ENCODE data around the gene HBE1.

The HBE1 gene

GRCh38 chr11:5286901-5287300 is 17.2 kb upstream of the HBE1 start:
- in situ Hi-C loops (cut with MboI; ENCODE audit: low pct_unique_long_range_greater_than_20kb, low sequenced_read_pairs) = no loop called here
- DNase-seq = no peak

- no peak for DNase-seq
- in situ Hi-C loops (cut with MboI; ENCODE audit: low pct_unique_long_range_greater_than_20kb, low sequenced_read_pairs) = no loop called here
These were observed 16.6 kb upstream of the HBE1 start for GRCh38 chr11:5286351-5286750.

- in situ Hi-C loops (cut with MboI; ENCODE audit: low pct_unique_long_range_greater_than_20kb, low sequenced_read_pairs) = no loop called here
- DNase-seq = no peak
These were observed 16.1 kb upstream of the HBE1 start for GRCh38 chr11:5285703-5286340.

- in situ Hi-C loops (cut with MboI; ENCODE audit: low pct_unique_long_range_greater_than_20kb, low sequenced_read_pairs) = no loop called here
- DNase-seq = no peak
These were observed 14.9 kb upstream of the HBE1 start for GRCh38 chr11:5284637-5285036.

- DNase-seq = no peak
- in situ Hi-C loops (cut with MboI; ENCODE audit: low pct_unique_long_range_greater_than_20kb, low sequenced_read_pairs) = no loop called here
These were observed 14.1 kb upstream of the HBE1 start for GRCh38 chr11:5283882-5284281.

GRCh38 chr11:5283086-5283485 is 13.3 kb upstream of the HBE1 start:
- no peak for DNase-seq
- in situ Hi-C loops (cut with MboI; ENCODE audit: low pct_unique_long_range_greater_than_20kb, low sequenced_read_pairs) = no loop called here

GRCh38 chr11:5282628-5283027 is 12.9 kb upstream of the HBE1 start:
- in situ Hi-C loops (cut with MboI; ENCODE audit: low pct_unique_long_range_greater_than_20kb, low sequenced_read_pairs) = no loop called here
- DNase-seq = no peak

GRCh38 chr11:5281596-5281995 is 11.9 kb upstream of the HBE1 start:
- no peak for DNase-seq

GRCh38 chr11:5280582-5281102 is 10.9 kb upstream of the HBE1 start:
- in situ Hi-C loops (cut with MboI; ENCODE audit: low pct_unique_long_range_greater_than_20kb, low sequenced_read_pairs) = no loop called here
- DNase-seq = peak; percentile 72

More at GRCh38 chr11:5281596-5281995, 11.9 kb upstream of the HBE1 start:
- in situ Hi-C loops (cut with MboI; ENCODE audit: low pct_unique_long_range_greater_than_20kb, low sequenced_read_pairs) = no loop called here

GRCh38 chr11:5279471-5280090 is 9.8 kb upstream of the HBE1 start:
- in situ Hi-C loops (cut with MboI; ENCODE audit: low pct_unique_long_range_greater_than_20kb, low sequenced_read_pairs) = no loop called here
- DNase-seq = no peak

- in situ Hi-C loops (cut with MboI; ENCODE audit: low pct_unique_long_range_greater_than_20kb, low sequenced_read_pairs) = no loop called here
- no peak for DNase-seq
These were observed 8.2 kb upstream of the HBE1 start for GRCh38 chr11:5277807-5278382.

- in situ Hi-C loops (cut with MboI; ENCODE audit: low pct_unique_long_range_greater_than_20kb, low sequenced_read_pairs) = no loop called here
- DNase-seq = no peak
These were observed 7.0 kb upstream of the HBE1 start for GRCh38 chr11:5276697-5277096.

GRCh38 chr11:5275369-5276110 is 5.8 kb upstream of the HBE1 start:
- DNase-seq = no peak

GRCh38 chr11:5274395-5274794 is 4.7 kb upstream of the HBE1 start:
- no peak for DNase-seq

More at GRCh38 chr11:5275369-5276110, 5.8 kb upstream of the HBE1 start:
- in situ Hi-C loops (cut with MboI; ENCODE audit: low pct_unique_long_range_greater_than_20kb, low sequenced_read_pairs) = no loop called here

GRCh38 chr11:5272395-5273017 is 2.8 kb upstream of the HBE1 start:
- no peak for DNase-seq
- in situ Hi-C loops (cut with MboI; ENCODE audit: low pct_unique_long_range_greater_than_20kb, low sequenced_read_pairs) = no loop called here

More at GRCh38 chr11:5274395-5274794, 4.7 kb upstream of the HBE1 start:
- in situ Hi-C loops (cut with MboI; ENCODE audit: low pct_unique_long_range_greater_than_20kb, low sequenced_read_pairs) = no loop called here

- in situ Hi-C loops (cut with MboI; ENCODE audit: low pct_unique_long_range_greater_than_20kb, low sequenced_read_pairs) = no loop called here
- no peak for DNase-seq
These were observed 2.6 kb downstream of the HBE1 start for GRCh38 chr11:5267033-5267563.

GRCh38 chr11:5266609-5267008 is 3.1 kb downstream of the HBE1 start:
- no peak for DNase-seq
- in situ Hi-C loops (cut with MboI; ENCODE audit: low pct_unique_long_range_greater_than_20kb, low sequenced_read_pairs) = no loop called here

GRCh38 chr11:5265832-5266231 is 3.9 kb downstream of the HBE1 start:
- in situ Hi-C loops (cut with MboI; ENCODE audit: low pct_unique_long_range_greater_than_20kb, low sequenced_read_pairs) = no loop called here

GRCh38 chr11:5258543-5259262 is 11.0 kb downstream of the HBE1 start:
- no peak for DNase-seq
- in situ Hi-C loops (cut with MboI; ENCODE audit: low pct_unique_long_range_greater_than_20kb, low sequenced_read_pairs) = no loop called here

More at GRCh38 chr11:5265832-5266231, 3.9 kb downstream of the HBE1 start:
- DNase-seq = no peak

All from KBM-7 (cell line).